Fibroblast of skin of left biceps (primary cell): ENCODE results near the gene CCT7.

Experiments used
- DNase-seq, 2 experiments: peaks; one replicate each; pipeline ENCODE4 v3.0.0-alpha.2; 2013; ENCODE audit warnings: low read depth in 2 of 2

Gene CCT7

DNA sequence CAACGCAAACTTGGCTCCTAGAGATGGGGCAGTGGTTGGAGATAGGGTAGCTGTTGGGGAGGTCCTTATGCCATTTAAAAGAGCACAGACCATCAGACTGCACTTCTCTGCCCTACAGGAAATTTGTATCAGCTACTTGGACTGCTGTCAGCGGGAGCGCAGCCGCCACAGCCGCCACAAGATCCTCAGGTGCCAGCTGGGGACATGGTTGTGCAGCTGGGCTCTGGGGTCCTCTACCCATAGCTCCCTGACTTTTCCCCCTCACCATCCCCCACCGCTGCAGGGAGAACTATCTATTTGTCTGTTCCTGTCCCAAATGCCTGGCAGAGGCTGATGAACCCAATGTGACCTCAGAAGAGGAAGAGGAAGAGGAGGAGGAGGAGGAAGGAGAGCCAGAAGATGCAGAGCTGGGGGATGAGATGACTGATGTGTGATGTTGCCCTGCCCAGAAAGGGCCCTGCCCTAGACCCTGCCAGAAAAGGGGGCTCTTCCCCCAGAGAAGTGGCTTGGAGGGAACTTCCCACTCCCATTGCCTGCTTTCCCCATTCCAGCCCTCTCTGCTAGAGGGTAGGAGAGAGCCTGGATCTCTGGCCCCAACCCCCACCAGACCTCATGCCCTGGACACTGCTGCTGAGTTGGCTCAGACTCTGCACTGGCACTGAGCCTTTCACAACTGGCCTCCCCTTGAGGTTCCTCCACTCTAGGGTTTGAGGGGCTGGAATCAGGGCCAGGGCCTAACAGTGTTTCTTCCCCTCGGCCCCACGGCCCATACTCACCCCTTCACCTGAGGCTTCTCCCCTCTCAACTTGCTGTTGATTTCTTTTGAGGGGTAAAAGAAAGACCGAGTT is 8.4 kb upstream of the CCT7 start:
- DNase-seq: no peak

GRCh38 chr2:73227086-73227485 is 7.0 kb upstream of the CCT7 start:
- no peak for DNase-seq

DNA sequence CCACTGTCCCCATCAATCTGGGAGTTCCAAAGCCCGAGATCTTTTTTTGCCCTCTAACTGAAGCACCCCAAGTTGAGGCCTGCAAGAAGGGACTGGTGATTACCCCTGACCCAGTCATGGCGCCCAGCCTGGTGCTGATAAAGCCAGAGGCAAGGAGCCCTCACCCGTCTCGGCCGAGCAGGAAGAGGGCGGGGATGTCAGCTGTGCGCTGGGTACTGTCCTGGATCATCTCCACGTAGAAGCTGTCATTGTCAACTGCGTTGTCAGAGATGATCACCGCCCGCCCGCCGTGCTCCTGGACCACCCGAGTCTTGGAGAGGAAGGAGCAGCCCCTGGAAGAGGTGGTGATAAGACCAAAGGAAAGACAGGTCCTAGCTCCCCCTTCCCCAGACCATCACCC is 5.5 kb upstream of the CCT7 start:
- no peak for DNase-seq

DNA sequence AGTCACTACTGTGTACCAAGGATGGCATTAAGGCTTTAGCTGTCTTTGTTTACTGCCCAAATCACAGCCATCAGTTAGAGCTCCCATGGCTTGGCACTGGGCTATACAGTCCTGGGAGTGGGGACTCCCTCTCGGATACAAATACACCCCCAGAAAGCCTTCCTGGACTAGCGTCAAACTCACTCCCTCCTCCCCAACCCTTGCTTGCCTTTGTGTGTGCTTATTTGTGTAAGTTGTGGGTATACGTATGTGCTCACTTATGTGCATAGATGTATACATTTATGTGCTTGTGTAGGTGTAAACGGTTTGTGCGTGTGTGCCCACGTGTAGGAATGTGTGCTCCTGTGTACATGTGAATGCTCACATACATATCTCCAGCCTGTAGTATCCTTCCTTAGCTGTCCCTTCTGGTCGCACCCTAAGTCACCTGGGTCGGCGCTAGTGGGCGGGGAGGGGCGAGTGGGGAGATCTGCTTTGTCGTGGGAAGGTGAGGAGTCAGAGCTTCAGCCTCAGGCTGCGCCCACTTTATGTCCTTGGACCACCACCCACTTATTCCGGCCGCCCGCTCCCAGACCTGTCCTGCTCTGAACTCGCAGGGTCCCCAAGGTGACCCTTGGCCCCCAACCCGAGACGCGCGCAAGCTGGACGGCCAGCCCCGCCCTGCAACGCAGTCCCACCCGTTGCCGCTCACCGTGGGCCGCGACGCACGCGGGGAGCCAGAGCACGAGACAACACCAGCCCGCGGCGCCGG is 1.5 kb upstream of the CCT7 start:
- DNase-seq: no peak

- DNase-seq: peak; percentile 98
These were observed 765 bp upstream of the CCT7 start, which contains the start of gene PRADC1 for GRCh38 chr2:73233154-73233931. TSS of gene PRADC1 (minus strand) at chr2:73233239. CDS start at chr2:73233160, 79 bp downstream.

DNA sequence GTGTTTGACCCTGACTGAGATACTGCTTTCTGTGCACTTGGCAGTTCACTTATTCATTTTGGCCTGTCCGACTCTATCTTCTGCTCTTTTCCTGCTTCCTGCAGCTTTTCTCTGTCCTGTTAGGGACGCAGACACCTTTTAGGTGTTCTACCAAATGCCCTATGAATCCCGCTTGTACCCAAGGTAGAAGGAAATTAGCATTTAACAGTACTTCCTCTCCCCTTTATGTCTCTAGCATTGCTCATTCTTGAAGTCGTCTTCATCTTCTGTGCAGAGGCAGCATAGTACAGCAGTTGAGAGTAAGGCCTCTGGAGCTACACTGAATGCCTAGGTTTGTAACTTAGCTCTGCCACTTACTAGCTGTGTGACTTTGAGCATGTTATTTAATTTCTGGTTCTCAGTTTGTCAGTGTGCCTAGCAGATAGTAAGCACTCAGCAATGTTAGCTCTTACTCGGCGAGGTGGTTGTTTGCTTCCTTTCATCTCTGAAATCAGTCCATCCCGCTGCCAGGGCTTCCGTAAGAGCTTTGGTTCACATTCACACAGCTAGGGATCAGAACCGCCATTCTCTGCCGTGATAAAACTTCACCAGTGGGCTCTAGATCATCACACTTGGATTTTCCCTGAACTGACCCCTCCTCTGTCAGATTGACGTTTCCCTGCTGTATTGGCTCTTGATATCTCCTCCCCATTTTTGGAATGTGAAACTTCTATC is 1.4 kb downstream of the CCT7 start:
- DNase-seq: no peak

- DNase-seq: no peak
These were observed 3.1 kb downstream of the CCT7 start for GRCh38 chr2:73237168-73237567.

GRCh38 chr2:73238149-73238548 is 4.0 kb downstream of the CCT7 start:
- no peak for DNase-seq

DNA sequence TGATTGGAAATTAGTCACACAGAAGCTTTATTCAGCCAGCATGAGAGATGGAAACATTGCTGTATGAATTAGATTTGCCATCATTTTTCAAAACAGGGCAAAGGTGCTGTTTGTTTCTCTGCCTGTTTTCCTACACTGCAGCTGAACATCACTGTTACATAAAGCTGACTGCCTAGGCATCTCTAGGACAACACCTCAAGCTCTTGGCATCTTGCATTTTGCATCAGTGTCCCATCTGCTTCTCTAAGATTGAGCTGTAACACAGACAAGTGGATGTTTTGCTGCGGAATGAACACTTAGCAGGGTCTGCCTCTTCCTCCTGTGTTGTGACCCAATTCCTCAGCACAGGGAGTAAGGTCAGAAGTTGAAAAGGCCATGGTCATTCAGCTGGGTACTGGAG is 4.9 kb downstream of the CCT7 start:
- DNase-seq: no peak

DNA sequence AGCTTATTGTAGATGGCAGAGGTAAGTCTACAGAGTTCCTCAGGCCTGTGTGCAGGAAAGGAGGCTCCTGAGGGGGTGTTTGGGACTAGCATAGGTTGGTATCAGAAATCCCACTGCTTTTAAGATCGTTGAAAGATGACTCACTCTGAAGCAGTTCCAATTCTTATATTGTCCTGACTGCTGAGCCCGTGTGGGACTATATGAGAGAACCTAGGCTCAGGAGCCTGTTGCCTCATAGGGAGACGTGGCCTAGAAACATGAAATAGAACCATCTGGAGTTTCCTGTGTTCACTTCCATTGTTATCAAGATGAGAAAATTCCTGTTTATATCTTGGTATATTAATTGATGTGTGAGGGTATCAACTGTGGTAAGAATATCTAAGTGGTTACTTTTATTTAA is 5.7 kb downstream of the CCT7 start:
- no peak for DNase-seq

GRCh38 chr2:73243884-73244570 is 9.9 kb downstream of the CCT7 start:
- DNase-seq: no peak

DNA sequence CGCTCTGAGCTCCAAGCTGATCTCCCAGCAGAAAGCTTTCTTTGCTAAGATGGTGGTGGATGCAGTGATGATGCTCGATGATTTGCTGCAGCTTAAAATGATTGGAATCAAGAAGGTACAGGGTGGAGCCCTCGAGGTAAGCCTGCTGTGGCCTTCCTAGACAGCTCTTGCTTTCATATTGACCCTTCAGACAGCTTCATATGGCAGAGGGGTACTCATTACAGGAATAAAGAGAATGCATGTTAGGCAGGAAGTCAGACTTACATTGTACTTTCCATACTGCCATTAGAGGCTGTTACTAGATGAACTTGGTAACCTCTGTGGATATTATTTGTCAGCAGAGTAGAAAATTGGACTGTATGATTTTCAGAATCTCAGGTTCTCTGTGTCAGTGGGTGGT is 10.5 kb downstream of the CCT7 start:
- no peak for DNase-seq

DNA sequence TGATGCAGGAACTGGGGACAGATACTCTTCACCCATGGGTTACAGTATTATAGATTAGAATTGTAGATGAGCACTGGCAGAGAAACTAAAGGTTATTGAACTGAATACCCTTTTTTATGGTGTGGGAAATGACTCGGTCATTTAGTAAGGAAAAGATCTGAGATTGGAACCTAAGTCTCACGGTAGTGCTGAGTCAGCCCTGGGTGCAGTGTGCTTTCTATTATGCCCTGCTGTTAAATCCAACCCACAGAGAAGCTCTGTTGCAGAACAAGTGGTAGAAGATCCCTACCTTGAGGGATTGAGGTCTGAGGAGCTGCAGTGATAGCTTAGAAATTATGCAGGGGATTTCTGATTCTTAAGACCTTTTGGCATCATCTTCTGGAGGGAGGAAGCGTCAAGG is 12.7 kb downstream of the CCT7 start:
- no peak for DNase-seq

- DNase-seq: no peak
These were observed 15.5 kb downstream of the CCT7 start for GRCh38 chr2:73249636-73250035.

DNA sequence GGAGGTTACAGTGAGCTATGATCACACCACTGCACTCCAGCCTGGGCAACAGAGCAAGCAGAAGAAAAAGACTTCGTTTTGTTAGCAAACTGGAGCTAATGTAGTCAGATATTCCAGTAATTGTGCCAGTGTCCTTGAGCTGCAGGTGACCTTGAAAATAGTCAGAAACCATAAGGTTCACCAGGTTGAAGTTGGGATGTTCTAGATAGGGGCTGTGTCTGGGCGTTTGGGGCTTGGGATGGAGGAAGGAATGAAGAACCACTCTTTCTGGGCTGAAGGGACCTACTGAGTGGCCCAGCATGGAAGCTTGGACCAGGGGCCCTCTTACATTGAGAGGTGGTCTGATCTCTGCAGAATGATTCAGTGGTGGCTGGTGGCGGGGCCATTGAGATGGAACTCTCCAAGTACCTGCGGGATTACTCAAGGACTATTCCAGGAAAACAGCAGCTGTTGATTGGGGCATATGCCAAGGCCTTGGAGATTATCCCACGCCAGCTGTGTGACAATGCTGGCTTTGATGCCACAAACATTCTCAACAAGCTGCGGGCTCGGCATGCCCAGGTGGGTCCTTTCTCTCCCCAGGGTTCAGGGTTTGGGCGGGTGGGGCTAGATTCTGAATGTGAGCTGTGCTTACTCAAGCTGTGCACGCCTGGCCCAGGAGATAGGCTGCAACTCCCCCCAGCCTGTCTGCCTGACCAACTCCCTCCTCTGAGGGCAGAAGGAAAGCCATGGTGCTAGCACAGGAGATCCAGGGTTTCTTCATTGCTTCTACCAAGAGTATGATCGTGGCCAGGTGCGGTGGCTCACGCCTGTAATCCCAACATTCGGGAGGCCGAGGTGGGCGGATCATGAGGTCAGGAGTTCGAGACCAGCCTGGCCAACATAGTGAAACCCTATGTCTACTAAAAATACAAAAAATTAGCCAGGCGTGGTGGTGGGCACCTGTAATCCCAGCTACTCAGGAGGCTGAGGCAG is 17.1 kb downstream of the CCT7 start:
- no peak for DNase-seq

DNA sequence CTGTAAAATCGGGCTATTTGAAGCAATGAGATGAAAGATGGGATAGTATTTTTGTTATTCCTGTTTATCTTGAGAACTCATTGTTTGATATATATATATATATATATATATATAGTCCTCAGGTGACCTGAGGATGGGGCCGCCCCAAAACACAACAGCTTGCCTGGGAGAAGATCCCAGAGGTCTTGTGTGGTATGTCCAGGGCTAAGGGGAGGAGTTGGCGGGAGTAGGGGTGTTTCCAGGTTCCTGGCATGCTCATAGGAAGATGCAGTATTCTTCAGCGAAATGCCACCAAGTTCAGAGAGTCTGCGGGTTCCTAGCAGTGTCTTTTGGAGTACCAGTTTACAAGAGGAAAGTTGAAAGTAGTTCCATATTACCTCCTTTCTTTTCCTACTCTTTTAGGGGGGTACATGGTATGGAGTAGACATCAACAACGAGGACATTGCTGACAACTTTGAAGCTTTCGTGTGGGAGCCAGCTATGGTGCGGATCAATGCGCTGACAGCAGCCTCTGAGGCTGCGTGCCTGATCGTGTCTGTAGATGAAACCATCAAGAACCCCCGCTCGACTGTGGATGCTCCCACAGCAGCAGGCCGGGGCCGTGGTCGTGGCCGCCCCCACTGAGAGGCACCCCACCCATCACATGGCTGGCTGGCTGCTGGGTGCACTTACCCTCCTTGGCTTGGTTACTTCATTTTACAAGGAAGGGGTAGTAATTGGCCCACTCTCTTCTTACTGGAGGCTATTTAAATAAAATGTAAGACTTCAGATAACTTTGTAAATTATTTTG is 18.3 kb downstream of the CCT7 start:
- no peak for DNase-seq

DNA sequence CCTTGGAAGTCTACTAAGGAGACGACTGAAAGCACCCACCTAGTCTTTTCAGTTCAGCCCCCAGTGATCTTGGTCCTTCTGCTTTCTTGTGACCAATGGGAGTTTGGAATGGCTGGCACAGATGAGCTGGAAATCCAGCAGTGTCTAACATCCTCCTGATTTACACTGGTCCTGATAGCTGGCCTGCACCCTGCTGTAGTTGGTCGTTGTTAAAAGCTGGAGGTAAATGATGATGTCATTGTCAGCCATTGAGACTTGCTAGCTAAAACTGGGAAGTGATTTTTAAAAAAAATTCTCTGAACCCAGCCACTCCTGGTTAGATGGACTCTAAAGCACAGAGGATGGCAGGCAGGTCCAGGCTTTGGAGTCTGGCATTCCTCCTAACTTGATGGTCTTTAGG is 19.3 kb downstream of the CCT7 start:
- no peak for DNase-seq

DNA sequence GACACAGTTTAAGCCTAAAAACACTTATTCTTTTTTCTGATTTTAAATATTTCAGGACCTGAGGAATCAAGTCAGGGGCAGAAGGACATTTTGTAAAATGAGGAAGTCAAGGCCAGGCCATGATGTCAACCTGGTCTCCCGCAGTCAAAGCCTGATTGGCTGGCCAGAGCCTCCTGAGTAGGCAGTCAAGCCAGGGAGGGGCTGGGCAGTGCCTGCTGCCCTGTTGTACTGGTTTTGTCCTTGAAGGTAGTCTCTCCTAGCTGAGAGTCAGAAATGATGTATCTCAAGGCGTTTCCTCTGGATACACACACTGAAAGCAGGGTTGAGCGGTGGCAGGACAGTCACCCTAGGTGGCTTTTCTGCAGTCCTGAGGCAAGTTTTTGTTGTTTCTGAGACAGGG is 19.8 kb downstream of the CCT7 start:
- DNase-seq: no peak

- no peak for DNase-seq
These were observed 20.4 kb downstream of the CCT7 start for GRCh38 chr2:73254343-73255006.
